ENCODE data around the gene TRIP11.

The TRIP11 gene

GRCh38 chr14:91975763-91976162 is 64.1 kb downstream of the TRIP11 start:
- Histone ChIP-seq H3K9ac (ENCODE audit: low read length) (no peak overlapping the region), H3K18ac (ENCODE audit: low read length) (no peak overlapping the region), H3K4ac (ENCODE audit: low read depth, low read length) (no peak overlapping the region), H3K4me1 (ENCODE audit: control insufficient read depth, low read depth, low read length) (no peaks in the 10 kb centered on the region), H3K79me1 (ENCODE audit: low read length) (no peaks in the 10 kb centered on the region), H3K4me2 (ENCODE audit: low read length) (no peak overlapping the region), H3K27ac (ENCODE audit: low read depth, low read length) (no peak overlapping the region), H2BK5ac (ENCODE audit: low read length) (no peak overlapping the region), H3K23ac (ENCODE audit: low read length) (no peak overlapping the region), H2AK5ac (ENCODE audit: low read length) (no peak overlapping the region), H3K79me2 (ENCODE audit: control insufficient read depth, insufficient read depth, low read length) (no peaks in the 10 kb centered on the region), H3K56ac (ENCODE audit: low read length) (no peak overlapping the region), H3K27me3 (ENCODE audit: insufficient read depth, low read length, poor library complexity) (no peaks in the 10 kb centered on the region), H3K36me3 (ENCODE audit: control insufficient read depth, insufficient read depth, low read length) (peaks cover 1% of the 10 kb centered on the region), H2BK15ac (replicated peaks; ENCODE audit: low read depth) (no peak overlapping the region), H4K5ac (ENCODE audit: low read length) (no peak overlapping the region), H2BK120ac (ENCODE audit: low read depth, low read length) (no peak overlapping the region), H4K8ac (ENCODE audit: low read depth, low read length) (no peak overlapping the region), H3K4me3 (ENCODE audit: low read length) (no peak overlapping the region)
- no peak for DNase-seq

GRCh38 chr14:91971188-91971778 is 68.6 kb downstream of the TRIP11 start:
- WGBS (ENCODE audit: extremely low coverage, insufficient coverage, low lambda C conversion rate), result no CpG with 5 or more reads among the region's 2 CpGs
- H3K27me3 ChIP-seq (ENCODE audit: insufficient read depth, low read length, poor library complexity), result no peaks in the 10 kb centered on the region
- H3K23ac ChIP-seq (ENCODE audit: low read length), result no peak overlapping the region

GRCh38 chr14:91968280-91968679 is 71.6 kb downstream of the TRIP11 start:
- no peak overlapping the region for H2AK5ac ChIP-seq (ENCODE audit: low read length)
- no peak overlapping the region for H3K27ac ChIP-seq (ENCODE audit: low read depth, low read length)
- H3K79me2 ChIP-seq (ENCODE audit: control insufficient read depth, insufficient read depth, low read length), result no peaks in the 10 kb centered on the region
- H3K23ac ChIP-seq (ENCODE audit: low read length), result no peak overlapping the region
- no peak overlapping the region for H3K9ac ChIP-seq (ENCODE audit: low read length)
- no peak overlapping the region for H3K4ac ChIP-seq (ENCODE audit: low read depth, low read length)
- no peak overlapping the region for H3K56ac ChIP-seq (ENCODE audit: low read length)
- no CpG with 5 or more reads among the region's 6 CpGs for WGBS (ENCODE audit: extremely low coverage, insufficient coverage, low lambda C conversion rate)
- H2BK15ac ChIP-seq (replicated peaks; ENCODE audit: low read depth), result no peak overlapping the region
- no peak overlapping the region for H3K4me3 ChIP-seq (ENCODE audit: low read length)
- H4K5ac ChIP-seq (ENCODE audit: low read length), result no peak overlapping the region
- H4K8ac ChIP-seq (ENCODE audit: low read depth, low read length), result no peak overlapping the region
- no peak overlapping the region for H2BK5ac ChIP-seq (ENCODE audit: low read length)
- no peak overlapping the region for H2BK120ac ChIP-seq (ENCODE audit: low read depth, low read length)
- H3K36me3 ChIP-seq (ENCODE audit: control insufficient read depth, insufficient read depth, low read length), result peaks cover 1% of the 10 kb centered on the region
- H3K4me1 ChIP-seq (ENCODE audit: control insufficient read depth, low read depth, low read length), result no peaks in the 10 kb centered on the region
- no peaks in the 10 kb centered on the region for H3K27me3 ChIP-seq (ENCODE audit: insufficient read depth, low read length, poor library complexity)
- H3K18ac ChIP-seq (ENCODE audit: low read length), result no peak overlapping the region
- DNase-seq, result no peak
- no peak overlapping the region for H3K4me2 ChIP-seq (ENCODE audit: low read length)
- no peaks in the 10 kb centered on the region for H3K79me1 ChIP-seq (ENCODE audit: low read length)

More at GRCh38 chr14:91971188-91971778, 68.6 kb downstream of the TRIP11 start:
- H3K27ac ChIP-seq (ENCODE audit: low read depth, low read length), result no peak overlapping the region
- H3K4me3 ChIP-seq (ENCODE audit: low read length), result no peak overlapping the region
- H4K8ac ChIP-seq (ENCODE audit: low read depth, low read length), result no peak overlapping the region
- H2BK5ac ChIP-seq (ENCODE audit: low read length), result no peak overlapping the region
- H3K79me2 ChIP-seq (ENCODE audit: control insufficient read depth, insufficient read depth, low read length), result no peaks in the 10 kb centered on the region
- peaks cover 1% of the 10 kb centered on the region for H3K36me3 ChIP-seq (ENCODE audit: control insufficient read depth, insufficient read depth, low read length)
- no peak overlapping the region for H3K9ac ChIP-seq (ENCODE audit: low read length)
- H3K79me1 ChIP-seq (ENCODE audit: low read length), result no peaks in the 10 kb centered on the region
- no peak overlapping the region for H2BK15ac ChIP-seq (replicated peaks; ENCODE audit: low read depth)
- H2BK120ac ChIP-seq (ENCODE audit: low read depth, low read length), result no peak overlapping the region
- no peak overlapping the region for H3K18ac ChIP-seq (ENCODE audit: low read length)
- no peak overlapping the region for H3K56ac ChIP-seq (ENCODE audit: low read length)
- no peak overlapping the region for H3K4ac ChIP-seq (ENCODE audit: low read depth, low read length)
- no peak overlapping the region for H3K4me2 ChIP-seq (ENCODE audit: low read length)
- H2AK5ac ChIP-seq (ENCODE audit: low read length), result no peak overlapping the region
- DNase-seq, result no peak
- no peak overlapping the region for H4K5ac ChIP-seq (ENCODE audit: low read length)
- H3K4me1 ChIP-seq (ENCODE audit: control insufficient read depth, low read depth, low read length), result no peaks in the 10 kb centered on the region

GRCh38 chr14:91964724-91965123 is 75.1 kb downstream of the TRIP11 start:
- Histone ChIP-seq H3K9ac (ENCODE audit: low read length) (no peak overlapping the region), H2BK120ac (ENCODE audit: low read depth, low read length) (no peak overlapping the region), H4K5ac (ENCODE audit: low read length) (no peak overlapping the region), H3K79me2 (ENCODE audit: control insufficient read depth, insufficient read depth, low read length) (no peaks in the 10 kb centered on the region), H3K36me3 (ENCODE audit: control insufficient read depth, insufficient read depth, low read length) (no peaks in the 10 kb centered on the region), H3K23ac (ENCODE audit: low read length) (no peak overlapping the region), H3K79me1 (ENCODE audit: low read length) (no peaks in the 10 kb centered on the region), H2BK15ac (replicated peaks; ENCODE audit: low read depth) (no peak overlapping the region), H3K4me2 (ENCODE audit: low read length) (no peak overlapping the region), H3K27ac (ENCODE audit: low read depth, low read length) (no peak overlapping the region), H3K4me3 (ENCODE audit: low read length) (no peak overlapping the region), H3K18ac (ENCODE audit: low read length) (no peak overlapping the region), H3K4me1 (ENCODE audit: control insufficient read depth, low read depth, low read length) (no peaks in the 10 kb centered on the region), H2BK5ac (ENCODE audit: low read length) (no peak overlapping the region), H3K4ac (ENCODE audit: low read depth, low read length) (no peak overlapping the region), H3K27me3 (ENCODE audit: insufficient read depth, low read length, poor library complexity) (no peaks in the 10 kb centered on the region), H2AK5ac (ENCODE audit: low read length) (no peak overlapping the region), H3K56ac (ENCODE audit: low read length) (no peak overlapping the region), H4K8ac (ENCODE audit: low read depth, low read length) (no peak overlapping the region)
- no peak for DNase-seq
- WGBS (ENCODE audit: extremely low coverage, insufficient coverage, low lambda C conversion rate), result no CpG with 5 or more reads among the region's 4 CpGs

- WGBS (ENCODE audit: extremely low coverage, insufficient coverage, low lambda C conversion rate), result no CpG with 5 or more reads among the region's 1 CpG
- no peak overlapping the region for H3K56ac ChIP-seq (ENCODE audit: low read length)
Measured at GRCh38 chr14:91964011-91964410, 75.8 kb downstream of the TRIP11 start.

GRCh38 chr14:91963465-91963864 is 76.4 kb downstream of the TRIP11 start:
- no peak overlapping the region for H3K4me2 ChIP-seq (ENCODE audit: low read length)
- 100% methylated on average over 1 of the region's 6 CpGs for WGBS (ENCODE audit: extremely low coverage, insufficient coverage, low lambda C conversion rate)
- no peaks in the 10 kb centered on the region for H3K27me3 ChIP-seq (ENCODE audit: insufficient read depth, low read length, poor library complexity)
- H2BK5ac ChIP-seq (ENCODE audit: low read length), result no peak overlapping the region
- no peak overlapping the region for H3K4ac ChIP-seq (ENCODE audit: low read depth, low read length)
- no peak overlapping the region for H2AK5ac ChIP-seq (ENCODE audit: low read length)
- no peaks in the 10 kb centered on the region for H3K36me3 ChIP-seq (ENCODE audit: control insufficient read depth, insufficient read depth, low read length)
- H3K27ac ChIP-seq (ENCODE audit: low read depth, low read length), result no peak overlapping the region
- H3K79me2 ChIP-seq (ENCODE audit: control insufficient read depth, insufficient read depth, low read length), result no peaks in the 10 kb centered on the region
- no peak overlapping the region for H3K9ac ChIP-seq (ENCODE audit: low read length)
- no peak overlapping the region for H3K4me3 ChIP-seq (ENCODE audit: low read length)
- no peak overlapping the region for H3K56ac ChIP-seq (ENCODE audit: low read length)
- H3K79me1 ChIP-seq (ENCODE audit: low read length), result no peaks in the 10 kb centered on the region
- no peak overlapping the region for H4K8ac ChIP-seq (ENCODE audit: low read depth, low read length)
- H2BK120ac ChIP-seq (ENCODE audit: low read depth, low read length), result no peak overlapping the region
- H3K4me1 ChIP-seq (ENCODE audit: control insufficient read depth, low read depth, low read length), result no peaks in the 10 kb centered on the region
- no peak overlapping the region for H2BK15ac ChIP-seq (replicated peaks; ENCODE audit: low read depth)
- no peak overlapping the region for H3K23ac ChIP-seq (ENCODE audit: low read length)
- H3K18ac ChIP-seq (ENCODE audit: low read length), result no peak overlapping the region
- DNase-seq, result no peak
- no peak overlapping the region for H4K5ac ChIP-seq (ENCODE audit: low read length)

More at GRCh38 chr14:91964011-91964410, 75.8 kb downstream of the TRIP11 start:
- no peaks in the 10 kb centered on the region for H3K4me1 ChIP-seq (ENCODE audit: control insufficient read depth, low read depth, low read length)
- H3K23ac ChIP-seq (ENCODE audit: low read length), result no peak overlapping the region
- no peaks in the 10 kb centered on the region for H3K27me3 ChIP-seq (ENCODE audit: insufficient read depth, low read length, poor library complexity)
- H3K4me2 ChIP-seq (ENCODE audit: low read length), result no peak overlapping the region
- no peak overlapping the region for H4K5ac ChIP-seq (ENCODE audit: low read length)
- H2BK120ac ChIP-seq (ENCODE audit: low read depth, low read length), result no peak overlapping the region
- H4K8ac ChIP-seq (ENCODE audit: low read depth, low read length), result no peak overlapping the region
- no peak overlapping the region for H3K4me3 ChIP-seq (ENCODE audit: low read length)
- DNase-seq, result no peak
- no peak overlapping the region for H2BK5ac ChIP-seq (ENCODE audit: low read length)
- no peak overlapping the region for H3K9ac ChIP-seq (ENCODE audit: low read length)
- H3K27ac ChIP-seq (ENCODE audit: low read depth, low read length), result no peak overlapping the region
- H3K79me1 ChIP-seq (ENCODE audit: low read length), result no peaks in the 10 kb centered on the region
- no peak overlapping the region for H3K4ac ChIP-seq (ENCODE audit: low read depth, low read length)
- H3K79me2 ChIP-seq (ENCODE audit: control insufficient read depth, insufficient read depth, low read length), result no peaks in the 10 kb centered on the region
- H2AK5ac ChIP-seq (ENCODE audit: low read length), result no peak overlapping the region
- H2BK15ac ChIP-seq (replicated peaks; ENCODE audit: low read depth), result no peak overlapping the region
- H3K36me3 ChIP-seq (ENCODE audit: control insufficient read depth, insufficient read depth, low read length), result no peaks in the 10 kb centered on the region
- no peak overlapping the region for H3K18ac ChIP-seq (ENCODE audit: low read length)

Data from mesendoderm (in vitro differentiated cells).